ENCODE data around the gene IL10RA.
"Not testable (repeated sequence)": the region's sequence is repeated elsewhere in the genome, so short reads cannot be mapped to it uniquely, and the experiment has no call there.

IL10RA gene

GRCh38 chr11:118007563-118008270, 21.5 kb downstream of the IL10RA start:
- not testable (repeated sequence) for DNase-seq (ENCODE audit: low read depth)

DNA sequence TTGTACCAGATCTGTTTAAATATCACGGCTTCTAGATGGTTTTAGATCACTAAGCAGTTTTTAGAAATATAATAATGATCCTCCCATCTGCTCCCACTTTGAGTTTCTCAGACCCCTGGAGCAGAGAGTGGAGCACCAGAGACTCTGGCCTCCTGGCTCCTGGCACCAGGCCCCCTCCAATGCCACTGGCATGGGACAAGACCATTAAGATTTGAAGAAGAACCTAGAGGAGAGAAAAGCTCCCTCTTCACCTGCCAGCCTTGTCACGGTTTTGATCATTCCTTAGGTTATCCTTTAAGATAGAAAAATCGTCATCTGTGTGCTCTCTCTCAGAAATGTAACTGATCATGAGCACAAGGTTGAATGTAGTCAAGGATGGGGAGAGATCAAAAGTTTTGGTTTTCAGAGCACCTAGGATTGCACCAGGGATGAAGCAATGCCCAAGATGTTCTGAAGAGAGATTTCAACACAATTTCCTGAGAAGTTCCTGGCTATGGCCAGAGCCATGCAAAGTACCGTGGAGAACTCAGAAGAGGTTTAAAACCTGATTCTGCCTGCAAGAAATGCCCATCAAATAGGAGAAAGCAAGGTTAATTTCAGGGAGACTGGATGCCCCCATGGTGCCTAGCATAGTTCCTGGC, 22.2 kb downstream of the IL10RA start:
- DNase-seq (ENCODE audit: low read depth): no peak

DNA sequence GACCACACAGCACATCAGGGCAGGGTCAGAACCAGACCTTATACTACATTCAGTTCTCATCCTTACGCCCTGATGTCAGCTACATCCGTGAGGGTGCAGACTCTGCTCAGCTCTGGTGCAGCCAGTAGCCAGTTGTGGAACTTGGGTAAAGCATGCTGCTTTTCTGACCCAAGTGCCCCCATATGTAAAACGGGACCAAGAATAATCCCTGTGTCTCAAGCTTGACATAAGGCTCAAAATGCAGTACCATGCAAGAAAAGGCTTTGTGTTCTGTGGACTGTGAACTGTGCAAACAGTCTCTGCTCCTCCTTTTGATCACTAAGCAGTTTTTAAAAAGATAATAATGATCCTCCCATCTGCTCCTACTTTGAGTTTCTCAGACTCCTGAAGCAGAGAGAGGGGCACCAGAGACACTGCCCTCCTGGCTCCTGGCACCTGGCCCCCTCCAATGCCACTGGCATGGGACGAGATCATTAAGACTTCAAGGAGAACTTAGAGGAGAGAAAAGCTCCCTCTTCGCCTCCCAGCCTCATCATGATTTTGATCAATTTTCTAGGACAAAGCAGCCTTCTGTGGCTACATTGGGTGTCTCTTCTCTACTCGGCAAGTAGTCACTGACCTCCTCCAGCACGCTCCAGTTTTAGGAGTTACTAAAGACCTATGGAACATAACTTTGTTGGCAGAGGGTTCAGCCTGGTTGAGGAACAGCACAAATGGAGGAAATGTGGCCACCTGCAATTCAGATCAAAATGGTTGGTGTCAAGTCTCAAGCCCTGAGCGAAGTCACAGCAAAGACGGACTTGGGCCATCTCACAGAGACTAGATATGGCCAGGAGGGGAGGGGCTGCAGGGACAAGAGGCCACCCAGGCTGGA, 23.9 kb downstream of the IL10RA start:
- DNase-seq (ENCODE audit: low read depth): no peak

GRCh38 chr11:118010738-118011461, 24.7 kb downstream of the IL10RA start:
- DNase-seq (ENCODE audit: low read depth): no peak

- no peak for DNase-seq (ENCODE audit: low read depth)
Measured at GRCh38 chr11:118012083-118012669, 26.0 kb downstream of the IL10RA start.

- no peak for DNase-seq (ENCODE audit: low read depth)
Measured at GRCh38 chr11:118014022-118014421, 27.8 kb downstream of the IL10RA start.

DNA sequence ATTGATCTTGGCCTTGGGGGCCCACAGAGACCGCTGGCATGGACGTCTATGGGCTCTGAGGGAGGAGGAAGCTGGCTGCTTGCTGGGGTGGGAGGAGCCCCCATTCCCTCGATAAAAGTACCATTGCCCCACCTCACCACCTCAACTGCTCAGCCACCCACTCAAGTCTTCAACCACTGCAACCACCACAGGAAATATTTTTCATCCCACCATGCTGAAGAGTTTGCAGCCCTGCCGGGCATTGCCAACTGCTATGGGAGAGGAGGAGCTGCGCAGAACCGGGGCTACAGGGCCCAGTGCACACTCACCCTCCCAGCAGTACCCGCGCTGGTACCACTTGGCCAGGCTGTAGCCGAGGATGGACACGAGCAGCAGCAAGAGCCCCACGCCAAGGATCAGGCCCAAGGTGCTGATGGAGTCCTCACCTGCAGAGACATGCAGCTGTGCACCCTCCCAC, 29.2 kb downstream of the IL10RA start:
- no peak for DNase-seq (ENCODE audit: low read depth)

GRCh38 chr11:118016104-118016503, 29.9 kb downstream of the IL10RA start:
- no peak for DNase-seq (ENCODE audit: low read depth)

DNA sequence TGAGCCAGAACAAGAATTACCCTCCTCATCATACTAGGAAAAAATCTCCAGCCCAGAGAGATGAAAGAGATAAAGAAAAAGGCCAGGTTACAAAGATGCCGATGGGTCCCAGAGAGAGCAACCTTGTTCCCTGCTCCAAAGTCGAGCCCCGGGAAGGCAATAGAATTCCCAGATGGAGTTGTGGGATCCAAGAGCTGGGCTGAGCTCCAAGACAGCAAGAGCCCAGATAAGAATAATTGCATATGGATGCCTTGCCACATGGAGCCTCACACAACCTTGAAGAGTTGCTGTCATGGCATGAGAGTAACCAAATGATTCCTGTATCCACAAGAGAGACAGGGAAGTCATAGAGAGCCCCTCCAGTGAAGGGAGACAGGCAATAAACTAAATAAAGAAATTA, 30.9 kb downstream of the IL10RA start:
- no peak for DNase-seq (ENCODE audit: low read depth)

DNA sequence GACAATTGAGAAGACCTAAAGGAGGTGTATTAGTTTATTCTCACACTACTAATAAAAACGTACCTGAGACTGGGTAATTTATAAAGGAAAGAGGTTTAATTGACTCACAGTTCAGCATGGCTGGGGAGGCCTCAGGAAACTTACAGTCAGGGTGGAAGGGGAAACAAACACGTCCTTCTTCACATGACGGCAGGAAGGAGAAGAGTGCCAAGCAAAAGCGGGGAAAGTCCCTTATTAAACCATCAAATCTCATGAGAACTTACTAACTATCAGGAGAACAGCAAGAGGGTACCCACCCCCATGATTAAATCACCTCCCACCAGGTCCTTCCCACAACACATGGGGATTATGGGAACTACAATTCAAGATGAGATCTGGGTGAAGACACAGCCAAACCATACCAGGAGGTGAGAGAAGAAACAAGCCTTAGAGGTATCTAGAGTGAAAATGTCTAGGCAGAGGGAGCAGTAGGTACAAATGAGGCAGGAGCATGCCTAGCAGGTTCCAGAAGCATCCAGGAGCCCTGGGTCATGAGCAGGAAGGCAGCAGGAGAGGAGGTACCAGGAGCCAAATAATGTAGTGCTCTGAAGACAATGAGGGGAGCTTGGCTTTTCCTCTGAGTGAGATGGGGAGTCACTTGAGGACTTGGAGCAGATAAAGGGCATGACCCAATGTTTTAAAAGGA, 31.6 kb downstream of the IL10RA start:
- no peak for DNase-seq (ENCODE audit: low read depth)

GRCh38 chr11:118018401-118018800, 32.2 kb downstream of the IL10RA start:
- DNase-seq (ENCODE audit: low read depth): no peak

DNA sequence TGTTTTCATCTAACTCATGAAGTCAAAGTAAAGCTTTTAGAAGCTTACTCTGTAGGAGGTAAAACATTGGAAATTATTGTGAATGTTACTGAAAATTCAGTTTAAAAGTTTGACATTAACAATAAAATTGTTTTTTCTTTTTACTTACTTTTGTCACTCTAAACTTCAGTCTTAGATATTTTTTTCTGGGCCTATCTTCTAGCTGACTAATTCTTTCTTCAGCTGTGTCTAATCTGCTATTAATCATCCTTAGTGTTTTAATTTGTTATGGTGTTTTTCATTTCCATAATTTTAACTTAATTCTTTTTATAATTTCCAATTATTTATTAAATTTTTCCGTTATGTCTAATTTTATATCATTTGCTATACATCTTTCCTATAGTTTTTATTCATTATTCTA, 35.0 kb downstream of the IL10RA start:
- no peak for DNase-seq (ENCODE audit: low read depth)

DNA sequence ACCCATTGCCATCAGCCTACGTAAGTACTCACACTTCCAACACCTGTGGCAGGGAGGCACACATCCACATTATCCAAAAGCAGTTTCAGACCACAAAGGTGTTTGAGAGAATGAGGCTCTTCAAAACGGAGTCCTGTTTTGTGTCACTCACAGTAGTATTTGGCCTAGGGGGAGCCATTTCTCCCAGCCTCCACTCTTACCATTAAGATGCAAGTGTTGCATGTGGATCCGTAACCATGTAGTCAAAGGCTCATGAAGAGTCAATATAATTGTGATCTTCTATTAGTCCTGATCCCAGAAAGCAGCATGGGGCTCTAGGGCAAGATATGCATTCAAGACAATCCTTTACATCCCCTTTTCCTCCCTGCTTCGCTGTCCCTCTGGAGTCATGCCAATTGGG, 41.5 kb downstream of the IL10RA start:
- DNase-seq (ENCODE audit: low read depth): no peak

GRCh38 chr11:118028626-118029025, 42.4 kb downstream of the IL10RA start:
- no peak for DNase-seq (ENCODE audit: low read depth)

DNA sequence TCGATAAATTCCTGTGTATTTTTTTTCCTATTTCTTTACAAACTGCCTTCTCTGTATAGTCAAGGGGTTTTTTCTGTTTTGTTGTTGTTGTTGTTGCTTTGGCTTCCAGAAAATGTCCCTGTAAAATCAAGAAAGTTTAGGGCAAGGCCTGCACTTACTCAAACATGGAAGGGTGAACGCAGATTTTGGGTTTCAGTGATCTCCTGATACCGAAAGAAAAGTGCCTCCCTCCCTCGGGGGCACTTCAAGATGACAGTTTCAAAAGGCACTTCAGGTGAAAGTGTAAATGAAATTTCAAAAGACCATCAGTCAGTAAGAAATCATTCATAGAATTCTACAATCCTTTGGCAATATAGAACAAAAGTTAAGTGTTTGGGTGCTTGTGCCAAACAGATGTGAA, 47.2 kb downstream of the IL10RA start:
- no peak for DNase-seq (ENCODE audit: low read depth)

DNA sequence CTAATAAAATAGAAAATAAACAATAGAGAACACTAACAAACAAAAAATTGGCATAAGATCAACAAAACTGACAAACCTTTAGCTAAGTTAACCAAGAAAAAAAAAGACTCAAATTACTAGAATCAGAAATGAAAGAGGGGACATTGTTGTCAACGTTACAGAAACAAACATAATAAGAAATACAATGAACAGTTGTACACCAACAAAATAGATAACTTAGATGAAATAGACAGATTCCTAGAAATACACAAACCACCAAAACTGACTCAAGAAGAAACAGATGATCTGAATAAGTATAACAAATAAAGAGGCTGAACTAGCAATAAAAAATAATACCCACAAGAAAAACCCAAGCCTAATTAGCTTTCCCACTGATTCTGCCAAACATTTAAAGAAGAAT, 55.9 kb downstream of the IL10RA start:
- DNase-seq (ENCODE audit: low read depth): no peak

DNA sequence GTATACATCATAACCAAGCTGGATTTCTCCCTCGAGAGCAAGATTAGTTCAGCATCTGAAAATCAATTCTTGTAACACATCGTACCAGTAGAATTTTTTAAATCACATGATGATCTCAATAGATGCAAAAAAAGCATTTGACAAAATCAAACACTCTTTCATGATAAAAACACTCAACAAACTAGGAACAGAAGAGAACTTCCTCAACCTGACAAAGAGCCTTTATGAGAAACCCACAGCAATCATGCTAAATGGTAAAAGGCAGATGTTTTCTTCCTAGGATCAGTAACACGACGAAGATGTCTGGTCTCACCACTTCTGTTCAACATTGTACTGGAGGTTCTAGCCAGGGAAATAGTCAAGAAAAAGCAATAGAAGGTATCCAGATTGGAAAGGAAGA, 56.6 kb downstream of the IL10RA start:
- DNase-seq (ENCODE audit: low read depth): no peak

DNA sequence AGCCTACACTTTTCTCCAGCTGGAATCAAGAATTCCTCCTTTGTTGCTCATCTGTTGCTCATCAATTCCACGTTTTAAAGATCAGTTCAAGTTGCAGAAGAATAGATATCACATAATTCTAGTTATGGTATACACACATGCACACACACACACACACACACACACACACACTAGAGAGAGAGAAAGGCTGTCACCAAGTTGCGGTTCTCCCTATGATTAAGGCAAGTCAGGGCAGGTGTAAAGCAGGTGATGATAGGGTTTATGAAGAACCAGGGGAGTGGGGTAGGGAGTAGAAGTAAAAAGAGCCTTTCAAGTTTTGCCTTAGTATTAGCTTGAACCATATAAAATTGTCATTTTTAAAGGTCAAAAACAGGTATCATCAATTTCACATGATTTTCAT, 59.0 kb downstream of the IL10RA start:
- no peak for DNase-seq (ENCODE audit: low read depth)

GRCh38 chr11:118046051-118046963, 60.1 kb downstream of the IL10RA start:
- DNase-seq (ENCODE audit: low read depth): no peak
